ENCODE data around the gene PNMA8B. TPM values are rescaled to one million over a fixed set of nuclear protein-coding genes. Genes with fewer than 3 reads are reported as not detected.
A peak's percentile ranks its signal among the peaks of the same experiment; 100 is the strongest.
"Not testable (repeated sequence)": the region's sequence is repeated elsewhere in the genome, so short reads cannot be mapped to it uniquely, and the experiment has no call there.

The PNMA8B gene
- total RNA-seq, result under 1 TPM; 0.06 to 0.07 TPM

DNA sequence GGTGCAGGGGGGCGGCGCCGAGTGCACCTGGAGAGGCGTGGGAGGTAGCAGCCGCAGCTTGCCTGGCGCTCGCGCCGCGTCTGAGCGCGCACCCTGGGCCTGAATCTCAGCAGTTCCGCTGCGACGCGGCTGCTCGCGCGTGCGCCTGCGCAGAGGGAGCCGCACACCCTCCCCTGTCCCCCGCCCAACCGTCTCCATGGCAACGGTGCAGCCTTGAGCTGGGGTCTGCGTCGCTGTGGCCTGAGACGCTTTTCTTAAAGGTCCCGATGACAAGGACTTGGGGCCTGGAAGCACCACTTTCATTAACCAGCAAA, at the start of gene PNMA8B:
TSS of gene PNMA8B (minus strand) at position 82 of the 314 bp plus-strand sequence. CDS start 402 bp downstream, outside the sequence.
- Mint-ChIP-seq H3K4me1 (peaks cover 14% of the 10 kb centered on the region), H3K36me3 (ENCODE audit: low read depth) (peaks cover 1% of the 10 kb centered on the region), H3K27ac (no peak within 1 kb of the TSS), H3K27me3 (peaks cover 69% of the 10 kb centered on the region), H3K4me3 (peak within 1 kb of the TSS; percentile 60), H3K9me3 (no peaks in the 10 kb centered on the region)
- ChIA-PET CTCF (no interaction called here), POLR2A (no interaction called here)
- DNase-seq, result peak; percentile 29

- Mint-ChIP-seq H3K9me3 (peaks cover 9% of the 10 kb centered on the region), H3K36me3 (ENCODE audit: low read depth) (no peaks in the 10 kb centered on the region), H3K4me1 (peaks cover 4% of the 10 kb centered on the region), H3K4me3 (no peak overlapping the region), H3K27ac (no peak overlapping the region), H3K27me3 (peaks cover 2% of the 10 kb centered on the region)
- DNase-seq, result no peak
- ChIA-PET POLR2A (no interaction called here), CTCF (interaction anchor here (1.2 kb wide), 1 partner anchor 10 kb away, joined by 3 read pairs; no protein-coding TSS in a partner anchor)
Measured at GRCh38 chr19:46544651-46545050, 49.0 kb upstream of the PNMA8B start.

DNA sequence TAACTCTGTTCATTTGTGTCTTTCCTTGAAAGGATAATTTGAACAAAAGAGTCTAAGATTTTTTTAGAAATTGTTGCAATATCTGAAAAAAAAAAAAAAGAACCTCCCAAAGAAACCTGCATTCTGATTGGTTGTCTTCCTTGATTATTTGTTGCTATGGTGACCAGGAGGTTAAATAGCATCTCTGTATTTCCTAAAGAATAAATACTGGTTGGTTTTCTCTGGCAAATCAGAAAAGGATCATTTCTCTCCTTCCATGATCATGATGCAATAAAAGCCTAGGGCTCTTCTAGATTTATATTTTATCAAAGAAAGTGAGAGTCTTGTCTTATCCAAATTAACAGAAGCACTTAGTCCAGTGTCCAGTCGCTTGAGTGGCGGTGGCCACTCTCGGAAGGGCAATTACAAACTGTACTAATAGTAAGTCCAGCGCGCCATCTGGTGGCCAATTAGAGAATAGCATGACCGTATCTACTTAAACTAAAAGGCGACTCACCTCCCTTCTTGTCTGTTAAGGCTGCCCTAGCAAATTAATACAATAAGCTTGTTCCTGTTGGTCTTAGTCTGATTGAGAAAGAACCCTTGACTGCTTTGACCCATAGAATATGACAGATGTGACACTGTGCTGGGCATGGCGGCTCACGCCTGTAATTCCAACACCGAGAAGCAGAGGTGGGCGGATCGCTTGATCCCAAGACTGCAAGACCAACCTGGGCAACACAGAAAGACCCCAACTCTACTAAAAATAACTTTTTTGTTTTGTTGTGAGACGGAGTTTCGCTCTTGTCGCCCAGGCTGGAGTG, 47.0 kb upstream of the PNMA8B start:
- H3K27ac Mint-ChIP-seq, result no peak overlapping the region
- peaks cover 2% of the 10 kb centered on the region for H3K27me3 Mint-ChIP-seq
- H3K4me3 Mint-ChIP-seq, result no peak overlapping the region
- CTCF ChIA-PET, result interaction anchor here (0.5 to 2.1 kb wide), 12 partner anchors 9 to 416 kb away, joined by 3 to 7 read pairs (median 3); no protein-coding TSS in a partner anchor
- POLR2A ChIA-PET, result no interaction called here
- DNase-seq, result peak; percentile 85
- H3K36me3 Mint-ChIP-seq (ENCODE audit: low read depth), result no peaks in the 10 kb centered on the region
- peaks cover 4% of the 10 kb centered on the region for H3K9me3 Mint-ChIP-seq
- peaks cover 5% of the 10 kb centered on the region for H3K4me1 Mint-ChIP-seq

- CTCF ChIA-PET, result interaction anchor here (1.0 to 3.0 kb wide), 11 partner anchors 9 to 167 kb away, joined by 3 to 18 read pairs (median 4); no protein-coding TSS in a partner anchor
- POLR2A ChIA-PET, result no interaction called here
- Mint-ChIP-seq H3K27ac (no peak overlapping the region), H3K9me3 (no peaks in the 10 kb centered on the region), H3K4me1 (peaks cover 7% of the 10 kb centered on the region), H3K4me3 (no peak overlapping the region), H3K36me3 (ENCODE audit: low read depth) (no peaks in the 10 kb centered on the region), H3K27me3 (peaks cover 4% of the 10 kb centered on the region)
- peak; percentile 60 for DNase-seq
Measured at GRCh38 chr19:46537136-46538097, 41.8 kb upstream of the PNMA8B start.

DNA sequence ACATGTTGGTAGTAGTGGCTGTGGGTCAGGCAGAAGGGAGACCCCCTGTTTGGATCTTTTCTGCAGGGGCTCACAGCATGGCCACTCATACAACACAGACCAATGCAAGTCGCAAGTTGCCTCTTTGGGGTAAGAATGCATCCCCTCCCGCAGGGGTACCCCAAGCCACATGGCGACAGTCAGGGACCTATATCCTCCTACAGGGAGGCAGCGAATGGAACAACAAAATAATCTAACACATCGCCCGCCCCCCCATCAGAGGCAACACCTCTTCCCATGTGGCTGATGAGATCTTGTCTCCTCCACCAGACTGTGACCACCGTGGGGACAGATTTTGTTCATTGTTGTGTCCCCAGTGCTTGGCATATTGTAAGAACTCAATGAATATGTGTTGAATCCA, 40.7 kb upstream of the PNMA8B start:
- H3K36me3 Mint-ChIP-seq (ENCODE audit: low read depth), result no peaks in the 10 kb centered on the region
- ChIA-PET POLR2A (no interaction called here), CTCF (interaction anchor here (1.0 to 3.0 kb wide), 5 partner anchors 8 to 126 kb away, joined by 3 to 18 read pairs (median 6); no protein-coding TSS in a partner anchor)
- H3K27me3 Mint-ChIP-seq, result peaks cover 6% of the 10 kb centered on the region
- no peak for DNase-seq
- H3K9me3 Mint-ChIP-seq, result no peaks in the 10 kb centered on the region
- no peak overlapping the region for H3K27ac Mint-ChIP-seq
- no peak overlapping the region for H3K4me3 Mint-ChIP-seq
- peaks cover 10% of the 10 kb centered on the region for H3K4me1 Mint-ChIP-seq

DNA sequence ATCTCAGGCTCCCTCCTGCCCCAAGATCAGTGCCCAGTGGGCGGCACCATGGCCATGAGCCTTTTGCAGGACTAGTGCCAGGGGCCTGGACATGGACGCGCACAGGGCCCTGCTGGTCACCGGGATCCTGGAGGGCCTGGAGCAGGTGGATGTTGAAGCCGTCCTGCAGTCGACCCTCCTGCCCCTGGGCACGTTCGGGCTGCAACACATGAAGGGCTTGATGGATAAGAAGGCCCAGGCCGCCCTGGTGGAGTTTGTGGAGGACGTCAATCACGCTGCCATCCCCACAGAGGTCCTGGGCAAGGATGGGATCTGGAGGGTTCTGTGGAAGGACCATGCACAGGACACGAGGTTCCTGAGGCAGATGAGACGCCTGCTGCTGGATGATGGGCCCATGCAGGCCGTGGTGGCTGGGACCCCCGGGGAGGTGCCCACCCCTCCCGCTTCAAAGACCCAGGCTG, 38.0 kb upstream of the PNMA8B start:
- CTCF ChIA-PET, result interaction anchor here (0.9 to 1.2 kb wide), 3 partner anchors 8 to 23 kb away, joined by 3 to 5 read pairs (median 3); no protein-coding TSS in a partner anchor
- Mint-ChIP-seq H3K4me3 (no peak overlapping the region), H3K36me3 (ENCODE audit: low read depth) (no peaks in the 10 kb centered on the region), H3K4me1 (peaks cover 32% of the 10 kb centered on the region), H3K9me3 (no peaks in the 10 kb centered on the region), H3K27ac (no peak overlapping the region), H3K27me3 (peaks cover 5% of the 10 kb centered on the region)
- DNase-seq, result no peak
- POLR2A ChIA-PET, result no interaction called here

GRCh38 chr19:46533078-46533620, 37.5 kb upstream of the PNMA8B start:
- ChIA-PET CTCF (interaction anchor here (0.9 to 1.2 kb wide), 3 partner anchors 9 to 24 kb away, joined by 3 to 5 read pairs (median 3); no protein-coding TSS in a partner anchor), POLR2A (no interaction called here)
- Mint-ChIP-seq H3K27me3 (peaks cover 5% of the 10 kb centered on the region), H3K36me3 (ENCODE audit: low read depth) (no peaks in the 10 kb centered on the region), H3K4me1 (peaks cover 33% of the 10 kb centered on the region), H3K9me3 (no peaks in the 10 kb centered on the region), H3K4me3 (no peak overlapping the region), H3K27ac (peak overlapping the region; percentile 71)
- no peak for DNase-seq

DNA sequence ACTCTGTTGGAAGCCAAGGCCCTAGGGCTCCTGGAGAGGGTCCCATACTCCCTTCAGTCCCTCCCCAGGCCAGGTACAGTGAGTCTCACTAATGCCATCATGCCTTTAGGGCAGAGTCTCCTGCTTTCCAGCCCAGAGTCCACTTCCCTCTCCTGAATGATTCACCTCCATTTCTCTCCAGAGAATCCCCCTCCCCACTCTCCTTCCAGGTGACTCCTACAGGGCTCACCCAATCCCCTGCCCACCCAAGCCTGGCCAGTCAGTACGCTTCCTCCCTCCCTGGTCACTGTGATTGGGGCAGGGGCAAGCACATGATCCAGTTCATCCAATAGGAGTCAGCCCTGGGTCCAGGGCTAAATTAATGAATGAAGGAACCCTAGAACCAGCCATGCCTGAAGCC, 35.0 kb upstream of the PNMA8B start:
- peak overlapping the region; percentile 83 for H3K27ac Mint-ChIP-seq
- peaks cover 5% of the 10 kb centered on the region for H3K27me3 Mint-ChIP-seq
- no peak for DNase-seq
- H3K36me3 Mint-ChIP-seq (ENCODE audit: low read depth), result peaks cover 7% of the 10 kb centered on the region
- H3K4me3 Mint-ChIP-seq, result no peak overlapping the region
- POLR2A ChIA-PET, result no interaction called here
- H3K9me3 Mint-ChIP-seq, result peaks cover 5% of the 10 kb centered on the region
- peaks cover 35% of the 10 kb centered on the region for H3K4me1 Mint-ChIP-seq
- CTCF ChIA-PET, result interaction anchor here (0.6 to 3.7 kb wide), 11 partner anchors 10 to 955 kb away, joined by 3 to 22 read pairs (median 5); partner anchors contain the start of genes CALM3, DACT3 and PPP5C

GRCh38 chr19:46529622-46530451, 34.2 kb upstream of the PNMA8B start:
- H3K27me3 Mint-ChIP-seq, result peaks cover 2% of the 10 kb centered on the region
- ChIA-PET CTCF (interaction anchor here (0.5 to 3.7 kb wide), 15 partner anchors 8 to 224 kb away, joined by 3 to 22 read pairs (median 6); partner anchors contain the start of genes CALM3 and DACT3), POLR2A (no interaction called here)
- peak; percentile 81 for DNase-seq
- H3K9me3 Mint-ChIP-seq, result peaks cover 11% of the 10 kb centered on the region
- H3K4me3 Mint-ChIP-seq, result no peak overlapping the region
- peaks cover 40% of the 10 kb centered on the region for H3K4me1 Mint-ChIP-seq
- H3K36me3 Mint-ChIP-seq (ENCODE audit: low read depth), result peaks cover 15% of the 10 kb centered on the region
- peak overlapping the region; percentile 80 for H3K27ac Mint-ChIP-seq

- peaks cover 16% of the 10 kb centered on the region for H3K9me3 Mint-ChIP-seq
- ChIA-PET CTCF (interaction anchor here (0.6 to 3.7 kb wide), 12 partner anchors 9 to 224 kb away, joined by 3 to 22 read pairs (median 6); partner anchors contain the start of gene DACT3), POLR2A (no interaction called here)
- peaks cover 24% of the 10 kb centered on the region for H3K36me3 Mint-ChIP-seq (ENCODE audit: low read depth)
- peak overlapping the region; percentile 80 for H3K27ac Mint-ChIP-seq
- no peak for DNase-seq
- peaks cover 49% of the 10 kb centered on the region for H3K4me1 Mint-ChIP-seq
- no peak overlapping the region for H3K4me3 Mint-ChIP-seq
- peaks cover 2% of the 10 kb centered on the region for H3K27me3 Mint-ChIP-seq
Measured at GRCh38 chr19:46528601-46529590, 33.2 kb upstream of the PNMA8B start.

DNA sequence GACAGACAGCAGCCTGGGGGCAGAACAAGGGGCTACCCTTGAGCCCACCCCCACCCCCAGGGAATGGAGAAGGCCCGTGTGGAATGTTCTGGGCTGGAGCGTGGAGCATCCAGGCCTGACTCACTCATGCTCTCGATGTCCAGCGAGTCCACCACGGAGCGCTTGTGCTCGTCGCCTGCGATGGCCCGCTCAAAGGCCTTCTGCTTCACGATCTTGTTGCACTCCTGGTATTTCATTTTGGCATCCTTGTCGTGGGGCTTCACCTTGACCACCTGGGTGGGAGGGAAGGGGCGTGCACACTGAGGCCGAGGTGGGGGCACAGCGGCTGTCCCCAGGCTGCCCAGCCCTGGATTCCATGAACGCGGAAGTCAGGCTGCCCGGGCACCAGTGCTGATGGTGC, 31.1 kb upstream of the PNMA8B start:
- CTCF ChIA-PET, result interaction anchor here (1.0 to 1.2 kb wide), 2 partner anchors 16 to 135 kb away, joined by 3 read pairs; no protein-coding TSS in a partner anchor
- DNase-seq, POLR2A ChIA-PET, H3K27me3 Mint-ChIP-seq, H3K4me3 Mint-ChIP-seq: not testable (repeated sequence)
- Mint-ChIP-seq H3K9me3 (peaks cover 20% of the 10 kb centered on the region), H3K4me1 (peaks cover 67% of the 10 kb centered on the region), H3K36me3 (ENCODE audit: low read depth) (peaks cover 35% of the 10 kb centered on the region), H3K27ac (peak overlapping the region; percentile 100)

Measured in activated CD4-positive, alpha-beta T cell treated with anti-CD3 and anti-CD28 coated beads, Interleukin-2, amount 10 ng/mL, durations not matched to agents 7 days and 5 days (primary cell).